Measurements from ENCODE around the gene COL18A1.
A peak's percentile ranks its signal among the peaks of the same experiment; 100 is the strongest.

Gene COL18A1

DNA sequence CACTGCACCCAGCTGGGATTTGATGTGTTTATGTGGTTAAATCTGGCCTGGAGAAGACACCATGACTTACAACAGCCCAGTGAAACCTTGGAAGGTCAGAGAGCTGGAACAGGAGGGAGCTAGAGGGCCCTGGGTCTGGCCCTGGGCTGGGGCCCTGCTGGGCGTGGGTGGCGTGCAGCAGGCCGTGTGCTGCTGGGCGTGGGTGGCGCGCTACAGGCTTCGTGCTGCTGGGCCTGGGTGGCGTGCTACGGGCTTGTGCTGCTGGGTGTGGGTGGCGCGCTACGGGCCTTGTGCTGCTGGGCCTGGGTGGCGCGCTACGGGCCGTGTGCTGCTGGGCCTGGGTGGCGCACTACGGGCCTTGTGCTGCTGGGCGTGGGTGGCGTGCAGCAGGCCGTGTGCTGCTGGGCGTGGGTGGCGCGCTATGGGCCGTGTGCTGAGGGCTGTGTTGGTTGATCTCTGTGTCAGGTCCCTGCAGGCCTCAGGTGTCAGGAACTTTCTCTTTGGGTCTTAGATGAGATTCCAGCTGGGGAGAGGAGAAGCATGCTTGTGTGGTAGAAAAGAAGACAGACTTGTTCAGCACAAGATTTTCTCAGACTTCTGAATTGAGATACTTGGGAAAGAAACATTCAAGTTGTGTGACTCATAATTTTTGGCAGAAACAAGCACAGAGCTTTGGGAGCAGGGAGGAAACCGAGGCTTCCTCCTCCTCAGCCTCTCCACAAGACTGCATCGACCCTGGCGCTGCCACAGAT lies 66.0 kb downstream of the COL18A1 start:
- peak in 1 of 2 donors; percentile 72 for DNase-seq

DNA sequence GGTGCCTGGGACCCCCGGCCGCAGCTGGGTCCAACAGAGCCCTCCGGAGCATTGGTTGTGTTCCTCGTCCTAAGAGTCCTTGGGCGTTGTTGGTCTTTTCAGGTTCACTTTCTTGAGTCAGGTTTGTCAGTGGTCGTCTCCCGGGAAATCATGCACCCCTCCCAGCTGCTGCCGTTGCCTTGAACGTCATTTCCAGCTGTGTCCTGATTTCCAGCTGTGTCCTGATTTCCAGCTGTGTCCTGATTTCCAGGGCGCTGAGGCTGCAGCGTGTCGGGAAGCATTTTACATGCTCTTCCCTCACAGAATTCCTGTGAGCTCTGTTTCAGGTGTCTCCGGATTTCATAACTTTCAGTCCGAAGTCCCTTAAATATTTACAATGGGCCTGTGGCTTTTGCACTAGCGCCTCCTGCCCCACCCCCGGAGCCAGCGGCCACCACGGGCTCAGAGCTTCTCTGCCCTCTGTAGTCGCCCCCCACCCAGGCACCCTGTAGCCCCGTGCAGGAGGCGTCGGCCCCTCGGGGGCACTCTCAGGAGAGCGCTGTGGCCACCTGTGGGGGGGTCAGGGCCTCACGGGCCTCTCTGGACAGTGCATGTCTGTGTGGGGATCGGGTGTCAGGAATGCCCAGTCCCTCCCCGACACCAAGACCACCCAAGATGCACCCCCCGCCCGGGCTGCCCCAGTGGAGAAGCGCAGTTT lies 66.7 kb downstream of the COL18A1 start:
- no peak for DNase-seq

DNA sequence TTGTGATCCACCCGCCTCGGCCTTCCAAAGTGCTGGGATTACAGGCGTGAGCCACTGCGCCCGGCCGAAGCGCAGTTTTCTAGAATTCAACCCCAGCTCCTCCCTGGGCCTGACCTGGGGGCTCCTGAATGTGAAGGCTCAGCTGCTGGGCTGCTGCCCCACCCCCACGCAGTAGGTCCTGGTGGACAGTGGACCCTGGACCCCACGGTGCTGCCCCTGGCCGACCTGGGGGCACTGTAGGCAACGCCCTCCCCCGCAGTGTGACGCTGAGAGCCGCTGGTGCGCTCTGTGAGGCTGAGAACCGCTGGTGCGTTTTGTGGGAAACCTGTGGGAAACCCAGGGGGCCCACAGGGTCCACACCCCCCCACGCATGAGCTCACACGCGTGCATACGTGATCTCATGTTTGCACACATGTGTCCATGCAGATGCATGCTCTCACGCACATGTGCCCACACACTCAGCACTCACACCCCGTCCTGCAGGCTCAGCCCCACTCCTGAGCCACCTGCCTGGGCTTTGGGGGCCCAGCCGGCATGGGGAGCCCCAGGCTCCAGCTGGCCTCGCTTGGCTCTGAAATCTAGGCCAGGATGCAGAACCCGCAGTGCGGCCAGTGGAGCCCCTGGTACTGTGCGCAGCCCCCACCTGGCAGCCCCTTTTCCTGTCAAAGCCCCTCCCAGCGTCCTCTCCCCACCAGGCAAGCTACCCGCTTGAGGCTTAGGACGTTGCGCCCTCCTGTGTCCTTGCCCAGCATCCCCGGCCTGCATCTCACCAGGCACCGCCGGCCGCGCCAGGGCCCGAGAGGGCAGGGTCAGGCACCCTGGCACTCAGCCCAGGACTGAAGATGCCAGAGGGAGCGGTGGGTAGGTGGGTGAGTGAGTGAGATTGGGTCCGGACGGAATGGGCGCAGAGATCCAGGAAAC lies 67.7 kb downstream of the COL18A1 start:
- no peak for DNase-seq

DNA sequence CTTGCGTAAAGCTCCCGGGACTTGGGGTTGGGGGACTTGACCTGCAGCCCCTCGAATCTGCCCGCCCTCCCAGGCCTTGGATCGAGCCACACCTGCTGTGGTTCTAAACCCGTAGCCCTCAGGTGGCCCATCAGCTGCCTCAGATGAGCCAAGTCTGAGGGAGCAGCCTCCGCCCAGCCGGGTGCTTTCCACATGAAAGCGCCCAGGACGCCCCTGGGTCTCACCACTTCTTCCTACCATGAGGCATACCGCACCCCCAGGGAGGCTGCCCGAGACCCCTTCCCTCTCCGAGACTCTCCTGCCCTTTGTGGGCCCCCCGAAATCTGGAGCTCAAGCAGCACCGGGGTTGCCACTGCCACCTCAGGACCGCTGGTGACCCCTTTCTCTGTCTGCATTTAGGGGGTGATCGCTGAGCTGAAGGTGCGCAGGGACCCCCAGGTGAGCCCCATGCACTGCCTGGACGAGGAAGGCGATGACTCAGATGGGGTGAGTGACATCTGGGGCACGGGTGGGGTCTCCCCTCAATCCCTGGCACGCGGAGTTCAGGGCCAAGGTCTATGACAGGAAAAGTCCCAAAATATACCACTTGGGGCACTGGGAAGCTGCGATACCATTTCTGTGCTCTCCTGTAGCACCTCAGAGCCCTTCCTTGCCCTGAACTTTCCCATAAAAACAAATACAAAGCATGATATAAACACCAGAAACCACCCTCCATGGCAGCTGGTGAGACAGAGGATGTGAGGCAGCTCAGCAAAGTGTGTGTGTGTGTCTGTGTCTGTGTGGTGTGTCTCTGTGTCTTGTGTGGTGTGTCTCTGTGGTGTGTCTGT lies 68.7 kb downstream of the COL18A1 start:
- DNase-seq, result no peak

DNA sequence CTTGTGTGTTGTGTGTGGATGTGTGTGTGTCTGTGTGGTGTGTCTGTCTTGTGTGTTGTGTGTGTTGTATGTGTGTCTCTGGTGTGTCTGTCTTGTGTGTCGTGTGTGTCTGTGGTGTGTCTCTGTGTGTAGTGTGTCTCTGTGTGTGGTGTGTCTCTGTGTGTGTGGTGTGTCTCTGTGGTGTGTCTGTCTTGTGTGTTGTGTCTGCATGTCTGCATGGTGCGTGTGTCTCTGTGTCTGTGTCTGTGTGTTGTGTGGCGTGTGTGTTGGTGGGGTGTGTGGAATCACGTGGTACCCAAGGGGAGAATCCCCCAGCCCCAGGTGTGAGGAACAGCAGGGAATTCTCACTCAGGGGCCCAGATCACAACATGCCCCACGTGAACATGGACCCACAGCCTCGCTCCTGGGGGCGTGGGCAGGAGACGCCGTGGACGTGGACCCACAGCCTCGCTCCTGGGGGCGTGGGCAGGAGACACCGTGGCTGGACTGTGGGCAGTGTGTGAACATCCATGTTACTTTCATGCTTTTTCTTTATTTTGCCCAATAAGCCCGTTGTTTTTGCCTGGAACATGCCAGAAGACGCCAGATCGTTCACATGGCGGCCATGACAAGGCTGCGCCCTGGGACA lies 69.5 kb downstream of the COL18A1 start:
- DNase-seq, result no peak

DNA sequence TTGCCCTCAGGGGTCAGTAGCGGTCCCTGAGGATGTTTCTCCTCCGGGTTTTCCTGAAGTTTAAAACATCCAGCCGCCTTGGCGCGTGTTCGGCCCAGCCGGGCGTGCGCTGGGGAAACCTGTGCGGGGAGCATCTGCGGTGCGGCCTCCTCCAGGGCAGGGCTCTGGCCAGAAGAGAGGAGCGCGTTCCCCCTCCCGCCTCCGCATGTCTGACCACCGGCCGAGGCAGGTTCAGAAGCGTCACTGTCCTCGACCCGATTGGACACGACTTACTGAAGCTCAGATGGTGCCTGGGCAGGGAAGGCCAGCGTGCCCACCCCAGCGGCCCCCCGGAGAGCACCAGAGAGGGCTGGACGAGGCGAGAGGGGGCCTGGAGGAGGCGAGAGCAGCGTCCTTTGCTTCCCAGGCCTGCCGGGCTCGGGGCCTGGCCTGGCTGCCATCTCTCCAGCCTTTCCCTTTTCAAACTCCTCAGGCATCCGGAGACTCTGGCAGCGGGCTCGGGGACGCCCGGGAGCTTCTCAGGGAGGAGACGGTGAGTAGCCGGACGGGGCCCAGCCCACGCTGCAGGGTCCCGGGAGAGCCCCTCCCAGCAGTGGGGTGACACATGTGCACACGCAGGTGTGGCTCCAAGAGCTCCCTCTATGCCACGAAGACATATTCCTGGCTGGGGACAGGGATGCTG lies 70.2 kb downstream of the COL18A1 start:
- no peak for DNase-seq

DNA sequence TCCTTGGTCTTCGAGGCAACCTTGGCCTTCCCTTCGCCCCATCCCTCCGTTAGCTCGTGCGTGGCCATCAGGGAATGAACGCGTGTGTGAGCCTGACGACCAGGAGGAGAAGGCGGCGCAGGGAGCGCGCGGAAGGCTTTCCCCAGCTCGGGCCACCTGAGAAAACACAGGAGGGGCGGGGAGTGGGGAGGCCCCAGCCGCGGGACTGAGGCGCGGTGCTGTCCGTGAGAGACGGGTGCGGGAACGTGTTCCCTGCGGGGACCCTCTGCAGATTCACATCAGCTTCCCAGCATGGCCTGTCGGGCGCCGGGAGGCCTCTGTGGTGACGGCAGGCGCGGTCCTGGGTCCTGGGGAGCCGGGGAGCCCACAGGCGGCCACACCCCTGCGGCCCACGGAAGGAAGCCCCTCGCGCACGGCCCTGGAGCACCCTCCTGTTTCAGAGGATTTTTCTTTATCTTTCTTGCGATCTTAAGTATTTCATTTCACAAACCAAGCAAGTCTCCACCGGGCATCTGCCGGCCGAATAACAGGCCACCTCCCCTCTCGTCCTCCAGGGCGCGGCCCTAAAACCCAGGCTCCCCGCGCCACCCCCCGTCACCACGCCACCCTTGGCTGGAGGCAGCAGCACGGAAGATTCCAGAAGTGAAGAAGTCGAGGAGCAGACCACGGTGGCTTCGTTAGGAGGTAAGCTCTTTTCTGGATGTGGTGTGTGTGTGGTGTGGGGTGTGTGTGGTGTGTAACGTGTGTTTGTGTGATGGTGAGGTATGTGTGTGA lies 71.0 kb downstream of the COL18A1 start:
- no peak for DNase-seq

DNA sequence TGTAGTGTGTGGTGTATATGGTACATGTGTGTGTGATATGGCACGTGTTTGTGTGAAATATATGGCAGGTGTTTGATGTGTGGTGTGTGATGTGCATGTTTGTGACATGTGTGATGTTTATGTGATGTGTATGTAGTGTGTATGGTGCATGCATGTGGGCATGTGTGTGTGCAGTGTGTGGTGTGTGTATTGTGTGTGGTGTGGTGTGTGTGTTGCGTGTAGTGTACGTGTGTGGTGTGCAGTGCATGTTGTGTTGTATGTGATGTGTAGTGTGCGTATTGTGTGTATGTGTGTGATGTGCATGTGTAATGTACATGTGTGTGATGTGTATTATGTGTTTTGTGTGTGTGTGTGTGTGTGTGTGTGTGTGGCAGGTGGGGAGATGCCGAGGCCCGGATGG lies 71.6 kb downstream of the COL18A1 start:
- no peak for DNase-seq

DNA sequence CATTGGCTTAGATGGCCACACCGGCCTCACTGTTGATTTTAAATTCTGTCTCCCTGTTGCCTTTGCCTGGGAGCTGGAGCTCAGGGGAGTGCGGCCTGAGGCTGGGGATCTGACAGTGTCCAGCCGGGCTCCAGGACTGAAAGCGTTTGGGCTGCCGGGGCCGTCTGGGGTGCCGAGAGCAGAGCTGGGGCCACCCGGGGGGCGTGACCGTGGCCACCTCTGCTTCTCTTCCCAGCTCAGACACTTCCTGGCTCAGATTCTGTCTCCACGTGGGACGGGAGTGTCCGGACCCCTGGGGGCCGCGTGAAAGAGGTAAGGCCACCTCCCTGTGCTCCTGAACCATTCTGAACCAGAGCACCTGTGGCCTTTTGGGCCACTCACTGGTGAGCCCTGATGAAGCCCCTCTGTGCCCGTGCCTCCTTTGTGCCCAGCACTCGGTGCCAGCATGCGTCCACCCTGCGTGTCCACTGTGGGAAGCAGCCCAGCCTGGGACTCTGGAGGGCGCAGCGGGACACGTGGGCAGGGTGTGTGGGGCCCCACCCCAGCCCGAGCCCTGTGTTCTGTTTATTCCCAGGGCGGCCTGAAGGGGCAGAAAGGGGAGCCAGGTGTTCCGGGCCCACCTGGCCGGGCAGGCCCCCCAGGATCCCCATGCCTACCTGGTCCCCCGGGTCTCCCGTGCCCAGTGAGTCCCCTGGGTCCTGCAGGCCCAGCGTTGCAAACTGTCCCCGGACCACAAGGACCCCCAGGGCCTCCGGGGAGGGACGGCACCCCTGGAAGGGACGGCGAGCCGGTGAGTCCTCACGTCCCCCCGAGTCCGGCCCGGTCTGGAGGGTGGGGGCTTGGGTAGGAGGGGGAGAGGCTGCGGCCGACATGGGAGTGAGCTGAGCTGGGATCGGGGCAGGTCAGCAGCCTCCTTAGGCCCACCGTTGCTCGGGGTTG lies 72.5 kb downstream of the COL18A1 start:
- DNase-seq, result no peak

DNA sequence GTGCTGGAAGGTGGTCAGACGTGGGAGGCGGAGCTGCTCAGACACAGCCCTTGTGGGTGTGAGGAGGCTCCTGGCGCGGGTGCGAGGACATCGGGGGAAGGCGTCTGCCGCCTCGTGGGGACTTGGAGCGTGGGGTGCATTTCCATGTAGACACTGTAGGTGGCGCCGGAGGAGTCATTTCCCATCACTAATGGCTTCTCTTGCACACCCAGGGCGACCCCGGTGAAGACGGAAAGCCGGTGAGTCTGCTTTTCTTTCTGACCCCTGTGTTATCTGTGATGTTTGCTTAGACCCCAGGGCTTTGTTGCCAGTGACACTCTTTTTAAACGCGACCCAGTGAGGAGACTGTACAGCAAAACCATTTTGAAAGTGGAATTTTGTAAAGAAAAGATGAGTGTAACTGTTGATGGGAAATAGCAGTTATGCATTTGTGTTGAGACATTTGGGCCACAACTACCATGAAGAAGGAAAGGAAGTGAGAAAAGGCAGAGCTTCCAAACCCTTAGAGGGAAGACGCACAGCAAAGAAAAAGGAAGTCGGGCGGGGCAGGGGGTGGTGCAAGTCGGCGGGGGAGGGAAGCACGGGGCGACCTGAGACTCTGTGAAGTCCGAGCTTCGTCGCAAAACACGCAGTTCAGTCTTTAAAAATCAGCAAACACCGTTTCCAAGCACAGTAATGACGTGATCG lies 73.3 kb downstream of the COL18A1 start:
- DNase-seq, result peak; percentile 83 to 88

DNA sequence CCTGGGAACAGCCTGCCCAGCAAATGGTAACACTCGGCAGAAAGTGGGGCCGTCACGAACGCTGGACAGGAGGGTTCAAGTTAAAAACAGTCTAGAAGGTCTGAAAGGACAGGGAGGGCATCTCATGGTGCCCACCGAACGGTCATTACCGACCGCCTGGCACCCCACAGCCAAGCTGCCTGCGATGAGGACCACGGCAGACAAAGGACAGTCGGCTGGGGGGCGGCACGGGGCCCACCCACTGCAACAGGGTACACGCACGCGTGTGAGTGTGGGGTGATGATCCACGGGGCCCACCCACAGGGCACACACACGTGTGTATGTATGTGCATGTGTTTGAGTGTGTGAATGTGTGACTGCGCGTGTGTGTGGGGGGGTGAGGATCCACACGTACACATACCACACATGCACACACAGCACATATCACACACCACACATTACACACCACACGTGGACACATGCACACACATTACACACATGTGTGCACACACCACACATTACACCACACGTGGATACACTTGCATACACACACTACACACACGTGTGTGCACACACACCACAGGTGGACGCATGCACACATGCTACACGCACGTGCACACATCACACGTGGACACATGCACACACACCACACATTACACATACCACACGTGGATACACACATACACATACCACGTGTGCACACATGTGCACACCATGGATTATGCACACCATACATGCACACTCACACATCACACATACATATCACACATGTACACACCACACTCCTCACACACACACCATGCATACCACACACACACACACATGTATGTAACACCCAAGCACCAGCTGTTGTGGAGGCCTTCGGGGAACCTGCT lies 74.1 kb downstream of the COL18A1 start:
- DNase-seq, result peak in 1 of 2 donors; percentile 9

DNA sequence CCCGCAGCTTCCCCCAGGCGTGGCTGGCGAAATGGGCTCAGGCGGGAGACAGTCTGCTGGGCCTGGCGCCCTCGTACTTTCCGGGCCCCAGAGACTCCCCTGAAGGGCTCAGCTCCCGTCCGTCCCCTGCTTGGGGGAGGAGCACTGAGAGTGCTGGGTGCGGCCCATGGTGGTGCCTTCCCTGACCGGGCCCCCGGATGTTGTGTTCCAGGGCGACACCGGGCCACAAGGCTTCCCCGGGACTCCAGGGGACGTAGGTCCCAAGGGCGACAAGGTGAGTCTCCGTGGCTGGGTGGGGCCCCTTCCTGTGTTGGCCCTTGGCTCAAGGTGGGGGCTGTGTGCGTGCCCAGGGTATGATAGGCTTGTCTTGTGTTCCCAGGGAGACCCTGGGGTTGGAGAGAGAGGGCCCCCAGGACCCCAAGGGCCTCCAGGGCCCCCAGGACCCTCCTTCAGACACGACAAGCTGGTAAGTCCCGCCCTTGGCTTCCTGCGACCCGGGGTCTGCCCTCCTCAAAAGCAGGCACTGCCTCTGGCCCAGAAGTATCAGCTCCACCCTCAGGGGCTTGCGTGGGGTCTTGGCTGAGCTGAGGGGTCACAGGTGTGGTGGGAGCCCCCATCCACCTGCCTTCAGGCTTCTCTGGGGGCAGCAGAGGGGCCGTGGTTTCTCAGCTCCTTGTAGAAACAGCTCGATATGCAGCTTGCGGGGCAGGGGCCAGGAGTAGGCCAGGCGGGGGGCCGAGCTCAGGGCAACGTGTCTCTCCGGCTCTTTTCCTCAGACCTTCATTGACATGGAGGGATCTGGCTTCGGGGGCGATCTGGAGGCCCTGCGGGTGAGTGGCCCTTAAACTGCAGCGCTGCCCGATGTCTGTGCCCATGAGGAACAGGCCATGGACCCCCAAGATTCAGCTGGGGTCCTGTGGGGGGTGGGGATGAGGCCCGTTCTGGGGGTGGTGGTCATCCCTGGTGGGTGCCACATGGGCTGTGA lies 75.0 kb downstream of the COL18A1 start:
- no peak for DNase-seq

DNA sequence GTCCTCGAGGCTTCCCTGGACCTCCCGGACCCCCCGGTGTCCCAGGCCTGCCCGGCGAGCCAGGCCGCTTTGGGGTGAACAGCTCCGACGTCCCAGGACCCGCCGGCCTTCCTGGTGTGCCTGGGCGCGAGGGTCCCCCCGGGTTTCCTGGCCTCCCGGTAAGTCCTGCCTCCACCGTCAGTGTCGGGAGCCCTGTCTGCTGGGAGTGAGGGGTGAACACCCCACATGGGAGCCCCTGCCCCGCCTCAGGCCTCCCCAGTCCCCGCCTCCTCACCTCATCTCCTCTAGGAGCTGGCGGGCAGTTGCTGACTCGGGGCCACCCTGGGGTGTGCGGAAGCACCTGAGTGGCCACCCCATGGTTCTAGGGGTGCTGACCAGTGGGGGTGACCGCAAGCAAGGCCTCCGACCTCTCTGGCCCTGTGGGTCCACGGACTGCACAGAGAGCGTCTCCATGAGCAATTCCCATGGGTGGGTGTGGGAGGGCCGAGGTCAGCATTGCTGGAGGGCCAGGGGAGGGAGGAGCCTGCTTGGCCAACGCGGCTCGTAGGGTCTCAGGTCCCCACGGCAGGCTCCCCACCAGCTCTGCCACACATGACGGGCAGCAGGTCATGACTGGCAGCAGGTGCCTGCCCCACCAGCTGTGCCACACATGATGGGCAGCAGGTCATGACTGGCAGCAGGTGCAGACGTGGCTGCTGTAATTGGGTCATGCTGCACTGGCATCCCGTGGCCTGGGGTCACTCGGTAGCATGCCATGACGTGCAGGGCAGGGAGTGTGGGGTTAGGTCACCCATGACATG lies 75.9 kb downstream of the COL18A1 start:
- DNase-seq, result no peak

DNA sequence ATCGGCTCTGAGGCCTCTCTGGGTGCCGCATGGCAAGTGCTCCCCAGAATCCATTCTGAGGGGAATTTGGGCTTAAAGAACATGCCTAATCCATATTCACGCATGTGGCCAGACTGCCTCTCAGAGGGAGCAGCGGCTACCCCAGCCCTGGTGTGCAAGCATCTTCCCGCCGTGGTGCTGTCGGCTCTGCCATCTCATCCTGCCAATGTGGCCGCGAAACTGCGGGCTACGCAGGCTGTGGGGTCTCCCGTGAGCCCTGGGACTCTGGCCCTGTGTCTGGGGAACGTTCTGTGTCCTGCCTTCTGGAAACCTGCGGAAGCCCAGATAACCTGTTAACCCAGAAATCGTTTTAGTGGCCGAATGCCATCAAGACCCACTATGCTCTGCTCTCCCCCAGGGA lies 76.6 kb downstream of the COL18A1 start:
- DNase-seq, result no peak
